HepG2 (cell line): ENCODE results near the gene HYAL2. TPM values are rescaled to one million over a fixed set of nuclear protein-coding genes. Genes with fewer than 3 reads are reported as not detected.

Source experiments
- MAFF ChIP-seq: IDR thresholded peaks from 2 replicates; pipeline ENCODE4 v1.6.1; 2011; ENCODE audit warnings: low read depth, low read length, improper control_type of control experiment
- SMARCC2 ChIP-seq: fragments of 450-650 bp; IDR thresholded peaks from 2 replicates; pipeline ENCODE4 v1.6.1; 2017; ENCODE audit warnings: antibody characterized with exemption, mild to moderate bottlenecking
- SRSF1 ChIP-seq: fragments of 200-400 bp; formaldehyde crosslinking; optimal IDR thresholded peaks from 2 replicates; pipeline ENCODE3; 2017; ENCODE audit warnings: mild to moderate bottlenecking, low read depth, low read length, moderate library complexity
- ZNF747 ChIP-seq: sonication (generic); formaldehyde crosslinking; IDR thresholded peaks from 2 replicates; pipeline ENCODE4 v1.8.1; 2023; ENCODE audit warnings: missing genetic modification reagents, mild to moderate bottlenecking, borderline replicate concordance
- ZNF749 ChIP-seq: sonication (generic); formaldehyde crosslinking; IDR thresholded peaks from 2 replicates; pipeline ENCODE4 v1.8.0; 2022; ENCODE audit warnings: mild to moderate bottlenecking, missing genetic modification reagents, moderate library complexity, borderline replicate concordance
- polyA plus RNA-seq, 8 experiments: library from polyadenylated mRNA; depleted of rRNA in 3 of 8; stranded (reverse) in 7 of 8; unstranded in 1 of 8; fragments of >200 nt; fragmentation: Illumina TruSeq in 4 of 8; extraction: Trizol in 4 of 8; gene quantifications; 2 replicates each; pipeline versions ENCODE4 v1.2.1 to v1.2.3, GENCODE V29; 2011 to 2016; ENCODE audit warnings: low read depth in 4 of 8, missing spikeins in 1 of 8, mixed read lengths in 1 of 8; ENCODE audit not compliant: insufficient read depth in 1 of 8
- total RNA-seq, 5 experiments: library from RNA; depleted of rRNA; stranded (reverse); fragments of >200 nt; fragmentation: Illumina TruSeq; extraction: Trizol; gene quantifications; 2 replicates each; pipeline ENCODE4 v1.2.3, GENCODE V29; 2016; ENCODE audit warnings: low read depth in 1 of 5
- TF ChIP-seq, protein P1 (sequence below), 2 experiments: fragments of 450-650 bp in 1 of 2; sonication (generic) in 1 of 2; formaldehyde crosslinking in 1 of 2; IDR thresholded peaks; 2 replicates each; pipeline versions ENCODE4 v1.6.1 to v1.8.0; 2016 to 2022; ENCODE audit warnings: antibody characterized with exemption in 1 of 2, mild to moderate bottlenecking in 1 of 2, missing genetic modification reagents in 1 of 2
- TF ChIP-seq, protein P2 (sequence below): sonication (generic); formaldehyde crosslinking; conservative IDR thresholded peaks from 2 replicates; pipeline ENCODE4 v1.4.0; 2020; ENCODE audit warnings: missing genetic modification reagents
- TF ChIP-seq, protein P3 (sequence below): sonication (generic); formaldehyde crosslinking; IDR thresholded peaks from 2 replicates; pipeline ENCODE4 v1.5.0; 2020; ENCODE audit warnings: missing genetic modification reagents
- TF ChIP-seq, protein P4 (sequence below): sonication (generic); formaldehyde crosslinking; IDR thresholded peaks from 2 replicates; pipeline ENCODE4 v1.5.1; 2020; ENCODE audit warnings: missing genetic modification reagents, mild to moderate bottlenecking, borderline replicate concordance
- TF ChIP-seq, protein P5 (sequence below): sonication (generic); formaldehyde crosslinking; IDR thresholded peaks from 2 replicates; pipeline ENCODE4 v1.4.0; 2020; ENCODE audit warnings: mild to moderate bottlenecking, missing genetic modification reagents

Gene HYAL2
- total and polyA plus RNA-seq, 2 of the 13 experiments (the other 11 are each of a cell fraction or from before 2014, with no cell fraction given), result 76.2 to 102 TPM

DNA sequence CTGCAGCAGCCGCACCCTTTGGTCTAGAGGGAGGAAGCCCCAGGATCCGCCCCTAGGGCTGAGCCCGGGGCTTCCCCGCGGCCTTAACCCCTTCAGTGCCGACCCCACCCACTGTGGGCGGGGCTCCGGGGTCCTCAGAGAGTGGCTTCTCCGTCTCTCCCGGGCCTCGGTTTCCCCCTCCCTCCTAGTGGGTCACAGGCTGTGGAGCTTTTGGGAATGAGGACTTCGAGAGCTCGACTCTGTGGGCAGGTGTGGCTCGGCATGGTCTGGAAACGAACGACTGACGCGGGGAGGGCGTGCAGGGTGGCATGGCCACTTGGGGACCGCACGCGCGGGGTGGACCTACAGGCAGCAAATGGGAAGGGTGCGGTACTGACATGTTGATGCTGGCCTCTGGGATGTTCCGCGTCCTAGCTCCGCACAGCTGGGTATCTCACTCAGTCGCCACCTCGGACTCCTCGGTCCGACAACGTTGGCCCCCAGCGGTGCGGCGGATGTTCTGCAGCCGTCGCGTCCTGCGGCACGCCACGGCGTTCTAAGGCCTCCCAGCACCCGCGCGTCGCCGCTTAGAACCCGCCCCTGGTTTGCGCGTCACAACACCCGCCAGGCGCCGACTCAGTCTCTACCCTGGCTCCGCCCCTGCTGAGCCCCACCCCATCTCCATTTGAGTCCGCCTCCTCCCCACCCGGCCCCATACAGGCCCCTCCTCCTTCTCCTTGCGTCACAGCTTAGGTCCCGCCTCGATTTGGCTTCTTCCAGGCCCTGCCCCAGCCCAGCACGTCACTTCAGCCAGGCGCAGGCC, 23.5 kb downstream of the HYAL2 start, which contains the start of the genes HYAL3 and NAA80 (continued):
- TF ChIP-seq, protein P1, sequence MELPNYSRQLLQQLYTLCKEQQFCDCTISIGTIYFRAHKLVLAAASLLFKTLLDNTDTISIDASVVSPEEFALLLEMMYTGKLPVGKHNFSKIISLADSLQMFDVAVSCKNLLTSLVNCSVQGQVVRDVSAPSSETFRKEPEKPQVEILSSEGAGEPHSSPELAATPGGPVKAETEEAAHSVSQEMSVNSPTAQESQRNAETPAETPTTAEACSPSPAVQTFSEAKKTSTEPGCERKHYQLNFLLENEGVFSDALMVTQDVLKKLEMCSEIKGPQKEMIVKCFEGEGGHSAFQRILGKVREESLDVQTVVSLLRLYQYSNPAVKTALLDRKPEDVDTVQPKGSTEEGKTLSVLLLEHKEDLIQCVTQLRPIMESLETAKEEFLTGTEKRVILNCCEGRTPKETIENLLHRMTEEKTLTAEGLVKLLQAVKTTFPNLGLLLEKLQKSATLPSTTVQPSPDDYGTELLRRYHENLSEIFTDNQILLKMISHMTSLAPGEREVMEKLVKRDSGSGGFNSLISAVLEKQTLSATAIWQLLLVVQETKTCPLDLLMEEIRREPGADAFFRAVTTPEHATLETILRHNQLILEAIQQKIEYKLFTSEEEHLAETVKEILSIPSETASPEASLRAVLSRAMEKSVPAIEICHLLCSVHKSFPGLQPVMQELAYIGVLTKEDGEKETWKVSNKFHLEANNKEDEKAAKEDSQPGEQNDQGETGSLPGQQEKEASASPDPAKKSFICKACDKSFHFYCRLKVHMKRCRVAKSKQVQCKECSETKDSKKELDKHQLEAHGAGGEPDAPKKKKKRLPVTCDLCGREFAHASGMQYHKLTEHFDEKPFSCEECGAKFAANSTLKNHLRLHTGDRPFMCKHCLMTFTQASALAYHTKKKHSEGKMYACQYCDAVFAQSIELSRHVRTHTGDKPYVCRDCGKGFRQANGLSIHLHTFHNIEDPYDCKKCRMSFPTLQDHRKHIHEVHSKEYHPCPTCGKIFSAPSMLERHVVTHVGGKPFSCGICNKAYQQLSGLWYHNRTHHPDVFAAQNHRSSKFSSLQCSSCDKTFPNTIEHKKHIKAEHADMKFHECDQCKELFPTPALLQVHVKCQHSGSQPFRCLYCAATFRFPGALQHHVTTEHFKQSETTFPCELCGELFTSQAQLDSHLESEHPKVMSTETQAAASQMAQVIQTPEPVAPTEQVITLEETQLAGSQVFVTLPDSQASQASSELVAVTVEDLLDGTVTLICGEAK (IDR thresholded peaks at IDR 0.05), result no peak
- TF ChIP-seq, protein P1 (CRISPR knock-in tag; IDR thresholded peaks at IDR 0.05), result no peak; the same call in none of the 2 replicates
- TF ChIP-seq SRSF1 (peak; percentile 34), ZNF749 (peak; percentile 83; the same call in 1 of the 2 replicates), MAFF (no peak), SMARCC2 (no peak), ZNF747 (CRISPR knock-in tag) (peak; percentile 63; the same call in 1 of the 2 replicates)
- TF ChIP-seq, protein P2, sequence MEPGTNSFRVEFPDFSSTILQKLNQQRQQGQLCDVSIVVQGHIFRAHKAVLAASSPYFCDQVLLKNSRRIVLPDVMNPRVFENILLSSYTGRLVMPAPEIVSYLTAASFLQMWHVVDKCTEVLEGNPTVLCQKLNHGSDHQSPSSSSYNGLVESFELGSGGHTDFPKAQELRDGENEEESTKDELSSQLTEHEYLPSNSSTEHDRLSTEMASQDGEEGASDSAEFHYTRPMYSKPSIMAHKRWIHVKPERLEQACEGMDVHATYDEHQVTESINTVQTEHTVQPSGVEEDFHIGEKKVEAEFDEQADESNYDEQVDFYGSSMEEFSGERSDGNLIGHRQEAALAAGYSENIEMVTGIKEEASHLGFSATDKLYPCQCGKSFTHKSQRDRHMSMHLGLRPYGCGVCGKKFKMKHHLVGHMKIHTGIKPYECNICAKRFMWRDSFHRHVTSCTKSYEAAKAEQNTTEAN, result peak; percentile 56; the same call in 1 of the 2 replicates
- TF ChIP-seq, protein P3, sequence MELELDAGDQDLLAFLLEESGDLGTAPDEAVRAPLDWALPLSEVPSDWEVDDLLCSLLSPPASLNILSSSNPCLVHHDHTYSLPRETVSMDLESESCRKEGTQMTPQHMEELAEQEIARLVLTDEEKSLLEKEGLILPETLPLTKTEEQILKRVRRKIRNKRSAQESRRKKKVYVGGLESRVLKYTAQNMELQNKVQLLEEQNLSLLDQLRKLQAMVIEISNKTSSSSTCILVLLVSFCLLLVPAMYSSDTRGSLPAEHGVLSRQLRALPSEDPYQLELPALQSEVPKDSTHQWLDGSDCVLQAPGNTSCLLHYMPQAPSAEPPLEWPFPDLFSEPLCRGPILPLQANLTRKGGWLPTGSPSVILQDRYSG, result no peak
- TF ChIP-seq, protein P4, sequence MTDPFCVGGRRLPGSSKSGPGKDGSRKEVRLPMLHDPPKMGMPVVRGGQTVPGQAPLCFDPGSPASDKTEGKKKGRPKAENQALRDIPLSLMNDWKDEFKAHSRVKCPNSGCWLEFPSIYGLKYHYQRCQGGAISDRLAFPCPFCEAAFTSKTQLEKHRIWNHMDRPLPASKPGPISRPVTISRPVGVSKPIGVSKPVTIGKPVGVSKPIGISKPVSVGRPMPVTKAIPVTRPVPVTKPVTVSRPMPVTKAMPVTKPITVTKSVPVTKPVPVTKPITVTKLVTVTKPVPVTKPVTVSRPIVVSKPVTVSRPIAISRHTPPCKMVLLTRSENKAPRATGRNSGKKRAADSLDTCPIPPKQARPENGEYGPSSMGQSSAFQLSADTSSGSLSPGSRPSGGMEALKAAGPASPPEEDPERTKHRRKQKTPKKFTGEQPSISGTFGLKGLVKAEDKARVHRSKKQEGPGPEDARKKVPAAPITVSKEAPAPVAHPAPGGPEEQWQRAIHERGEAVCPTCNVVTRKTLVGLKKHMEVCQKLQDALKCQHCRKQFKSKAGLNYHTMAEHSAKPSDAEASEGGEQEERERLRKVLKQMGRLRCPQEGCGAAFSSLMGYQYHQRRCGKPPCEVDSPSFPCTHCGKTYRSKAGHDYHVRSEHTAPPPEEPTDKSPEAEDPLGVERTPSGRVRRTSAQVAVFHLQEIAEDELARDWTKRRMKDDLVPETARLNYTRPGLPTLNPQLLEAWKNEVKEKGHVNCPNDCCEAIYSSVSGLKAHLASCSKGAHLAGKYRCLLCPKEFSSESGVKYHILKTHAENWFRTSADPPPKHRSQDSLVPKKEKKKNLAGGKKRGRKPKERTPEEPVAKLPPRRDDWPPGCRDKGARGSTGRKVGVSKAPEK (CRISPR knock-in tag), result no peak
- TF ChIP-seq, protein P5, sequence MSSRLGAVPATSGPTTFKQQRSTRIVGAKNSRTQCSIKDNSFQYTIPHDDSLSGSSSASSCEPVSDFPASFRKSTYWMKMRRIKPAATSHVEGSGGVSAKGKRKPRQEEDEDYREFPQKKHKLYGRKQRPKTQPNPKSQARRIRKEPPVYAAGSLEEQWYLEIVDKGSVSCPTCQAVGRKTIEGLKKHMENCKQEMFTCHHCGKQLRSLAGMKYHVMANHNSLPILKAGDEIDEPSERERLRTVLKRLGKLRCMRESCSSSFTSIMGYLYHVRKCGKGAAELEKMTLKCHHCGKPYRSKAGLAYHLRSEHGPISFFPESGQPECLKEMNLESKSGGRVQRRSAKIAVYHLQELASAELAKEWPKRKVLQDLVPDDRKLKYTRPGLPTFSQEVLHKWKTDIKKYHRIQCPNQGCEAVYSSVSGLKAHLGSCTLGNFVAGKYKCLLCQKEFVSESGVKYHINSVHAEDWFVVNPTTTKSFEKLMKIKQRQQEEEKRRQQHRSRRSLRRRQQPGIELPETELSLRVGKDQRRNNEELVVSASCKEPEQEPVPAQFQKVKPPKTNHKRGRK (CRISPR knock-in tag), result no peak
